GM23248 (cell line): ENCODE results near the gene ST3GAL2.

Source experiments
- EZH2 ChIP-seq: fragments of 200-600 bp; sonication (generic); IDR thresholded peaks from 2 replicates; pipeline ENCODE4 v1.6.1; 2018; ENCODE audit warnings: antibody characterized with exemption, mild to moderate bottlenecking; ENCODE audit not compliant: insufficient read depth, poor library complexity, severe bottlenecking
- EZH2phosphoT487 ChIP-seq: fragments of 200-600 bp; sonication (generic); IDR thresholded peaks from 2 replicates; pipeline ENCODE4 v1.6.1; 2018; ENCODE audit warnings: antibody characterized with exemption, moderate library complexity, mild to moderate bottlenecking, low read depth; ENCODE audit not compliant: insufficient read depth

DNA sequence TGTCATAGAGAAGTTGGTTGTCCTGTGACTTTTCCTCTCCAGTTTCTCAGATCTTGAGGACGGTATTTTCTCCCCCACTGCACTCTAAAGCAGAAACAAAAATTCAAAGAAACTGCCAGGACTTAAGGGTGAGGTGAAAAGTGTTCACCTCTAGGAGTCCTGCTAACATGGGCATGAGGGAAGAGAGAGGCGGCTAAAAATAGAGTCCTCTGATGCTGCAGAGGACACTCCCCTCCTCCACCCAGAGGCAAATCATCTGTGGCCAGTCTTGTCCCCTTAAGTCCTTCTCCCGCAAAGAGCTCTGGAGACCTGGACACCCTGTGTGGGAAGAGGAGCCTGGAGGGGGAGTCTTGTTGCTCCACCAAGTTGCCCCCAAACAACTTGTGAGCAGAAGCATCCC is 96.9 kb downstream of the ST3GAL2 start:
- no peak for TF ChIP-seq EZH2
- TF ChIP-seq EZH2phosphoT487, result no peak
